ENCODE data around the gene PROP1.
"Not testable (repeated sequence)": the region's sequence is repeated elsewhere in the genome, so short reads cannot be mapped to it uniquely, and the experiment has no call there.

Gene PROP1

GRCh38 chr5:177982072-177982727 is 13.8 kb downstream of the PROP1 start:
- peak; percentile 40 for DNase-seq

- DNase-seq: no peak
Observed at GRCh38 chr5:177981296-177982071, 14.6 kb downstream of the PROP1 start.

GRCh38 chr5:177980743-177981151 is 15.3 kb downstream of the PROP1 start:
- no peak for DNase-seq

- DNase-seq: not testable (repeated sequence)
Observed at GRCh38 chr5:177977600-177977999, 18.4 kb downstream of the PROP1 start.

GRCh38 chr5:177973066-177973635 is 22.9 kb downstream of the PROP1 start:
- no peak for DNase-seq

GRCh38 chr5:177972613-177973012 is 23.4 kb downstream of the PROP1 start:
- DNase-seq: no peak

- not testable (repeated sequence) for DNase-seq
Observed at GRCh38 chr5:177972014-177972413, 24.0 kb downstream of the PROP1 start.

- DNase-seq: no peak
Observed at GRCh38 chr5:177968661-177969211, 27.3 kb downstream of the PROP1 start.

GRCh38 chr5:177967221-177967887 is 28.7 kb downstream of the PROP1 start:
- no peak for DNase-seq

- DNase-seq: no peak
Observed at GRCh38 chr5:177966839-177967166, 29.2 kb downstream of the PROP1 start.

GRCh38 chr5:177966009-177966838 is 29.8 kb downstream of the PROP1 start:
- DNase-seq: no peak

- DNase-seq: no peak
Observed at GRCh38 chr5:177964471-177964870, 31.6 kb downstream of the PROP1 start.

GRCh38 chr5:177963966-177964365 is 32.1 kb downstream of the PROP1 start:
- no peak for DNase-seq

GRCh38 chr5:177959315-177959714 is 36.7 kb downstream of the PROP1 start:
- DNase-seq: no peak

GRCh38 chr5:177958696-177959095 is 37.3 kb downstream of the PROP1 start:
- DNase-seq: no peak

GRCh38 chr5:177957241-177957640 is 38.8 kb downstream of the PROP1 start:
- no peak for DNase-seq

- DNase-seq: not testable (repeated sequence)
Observed at GRCh38 chr5:177953101-177953500, 42.9 kb downstream of the PROP1 start.

GRCh38 chr5:177949656-177950055 is 46.4 kb downstream of the PROP1 start:
- DNase-seq: not testable (repeated sequence)

- not testable (repeated sequence) for DNase-seq
Observed at GRCh38 chr5:177949065-177949464, 47.0 kb downstream of the PROP1 start.

- not testable (repeated sequence) for DNase-seq
Observed at GRCh38 chr5:177947912-177948311, 48.1 kb downstream of the PROP1 start.

- peak; percentile 18 for DNase-seq
Observed at GRCh38 chr5:177945601-177946283, 50.3 kb downstream of the PROP1 start.

GRCh38 chr5:177945145-177945544 is 50.9 kb downstream of the PROP1 start:
- DNase-seq: not testable (repeated sequence)
